SH-SY5Y (cell line): ENCODE measurements around the gene PDE6D.

ENCODE experiments used
- GATA2 ChIP-seq: IDR thresholded peaks from 2 replicates; pipeline ENCODE4 v1.6.1; 2011; ENCODE audit warnings: mild to moderate bottlenecking, low read depth, low read length
- GATA3 ChIP-seq: IDR thresholded peaks from 2 replicates; pipeline ENCODE4 v1.6.1; 2011; ENCODE audit warnings: low read depth, mild to moderate bottlenecking, low read length, moderate library complexity

DNA sequence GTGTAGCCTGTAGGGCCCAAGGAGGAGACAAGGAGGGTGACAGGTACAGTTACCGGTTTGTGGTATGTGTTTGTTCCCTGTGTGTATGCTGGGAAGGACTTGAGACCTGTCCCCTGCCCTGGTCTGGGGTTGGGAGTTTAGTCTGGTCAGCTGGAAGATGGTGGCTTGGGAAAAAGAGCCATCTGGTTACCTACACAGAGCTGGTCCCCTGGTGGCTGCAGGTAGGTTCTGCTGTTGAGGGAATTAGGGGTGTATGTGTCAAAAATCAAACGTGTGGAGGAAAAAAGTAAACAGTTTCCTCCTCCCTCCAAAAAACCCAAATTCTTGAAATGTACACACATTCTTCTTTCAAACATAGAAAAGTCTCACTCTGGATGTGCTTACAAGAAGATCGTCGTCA lies 48.5 kb downstream of the PDE6D start:
- no peak for TF ChIP-seq GATA2
- no peak for TF ChIP-seq GATA3
